Ishikawa (cell line): Measurements from ENCODE around the gene COL21A1.

Experiments used
- CEBPB ChIP-seq: IDR thresholded peaks from 2 replicates; pipeline ENCODE4 v1.6.1; 2012
- CREB1 ChIP-seq: IDR thresholded peaks from 2 replicates; pipeline ENCODE4 v1.6.1; 2012; ENCODE audit warnings: low read depth
- EGR1 ChIP-seq: IDR thresholded peaks from 2 replicates; pipeline ENCODE4 v1.6.1; 2012
- EP300 ChIP-seq: IDR thresholded peaks from 2 replicates; pipeline ENCODE4 v1.6.1; 2012; ENCODE audit warnings: borderline replicate concordance
- FOXM1 ChIP-seq: IDR thresholded peaks from 2 replicates; pipeline ENCODE4 v1.6.1; 2012; ENCODE audit warnings: low read depth, borderline replicate concordance
- MAX ChIP-seq: IDR thresholded peaks from 2 replicates; pipeline ENCODE4 v1.6.1; 2012
- NFIC ChIP-seq: IDR thresholded peaks from 2 replicates; pipeline ENCODE4 v1.6.1; 2012
- RAD21 ChIP-seq: IDR thresholded peaks from 2 replicates; pipeline ENCODE4 v1.6.1; 2012; ENCODE audit warnings: low read depth
- REST ChIP-seq: IDR thresholded peaks from 2 replicates; pipeline ENCODE4 v1.6.1; 2012; ENCODE audit warnings: low read depth, mild to moderate bottlenecking
- TAF1 ChIP-seq: IDR thresholded peaks from 2 replicates; pipeline ENCODE4 v1.6.1; 2012; ENCODE audit warnings: low read depth, mild to moderate bottlenecking
- TCF12 ChIP-seq: IDR thresholded peaks from 2 replicates; pipeline ENCODE4 v1.6.1; 2012; ENCODE audit warnings: low read depth
- TEAD4 ChIP-seq: IDR thresholded peaks from 2 replicates; pipeline ENCODE4 v1.6.1; 2012
- USF1 ChIP-seq: IDR thresholded peaks from 2 replicates; pipeline ENCODE4 v1.6.1; 2012
- YY1 ChIP-seq: IDR thresholded peaks from 2 replicates; pipeline ENCODE4 v1.6.1; 2012; ENCODE audit warnings: low read depth
- ZBTB7A ChIP-seq: IDR thresholded peaks from 2 replicates; pipeline ENCODE4 v1.6.1; 2012; ENCODE audit warnings: low read depth

The COL21A1 gene

GRCh38 chr6:56214041-56214702 is 33.2 kb downstream of the COL21A1 start:
- no peak for TF ChIP-seq MAX
- TF ChIP-seq YY1 = no peak
- no peak for TF ChIP-seq ZBTB7A
- no peak for TF ChIP-seq EP300
- no peak for TF ChIP-seq USF1
- TF ChIP-seq CEBPB = no peak
- TF ChIP-seq TCF12 = no peak
- TF ChIP-seq EGR1 = no peak
- TF ChIP-seq TAF1 = no peak
- TF ChIP-seq REST = no peak
- no peak for TF ChIP-seq CREB1
- no peak for TF ChIP-seq FOXM1
- no peak for TF ChIP-seq RAD21
- TF ChIP-seq TEAD4 = no peak
- no peak for TF ChIP-seq NFIC

GRCh38 chr6:56211724-56212123 is 35.7 kb downstream of the COL21A1 start:
- no peak for TF ChIP-seq EP300
- no peak for TF ChIP-seq TAF1
- TF ChIP-seq EGR1 = no peak
- no peak for TF ChIP-seq YY1
- TF ChIP-seq CEBPB = no peak
- TF ChIP-seq RAD21 = no peak
- TF ChIP-seq FOXM1 = no peak
- TF ChIP-seq USF1 = no peak

- TF ChIP-seq RAD21 (no peak), TEAD4 (no peak), ZBTB7A (no peak), TAF1 (no peak), YY1 (no peak), CREB1 (no peak), FOXM1 (no peak), CEBPB (no peak), MAX (no peak), EP300 (no peak), TCF12 (no peak), NFIC (no peak), USF1 (no peak)
Measured at GRCh38 chr6:56204134-56204533, 43.2 kb downstream of the COL21A1 start.

GRCh38 chr6:56199956-56200355 is 47.4 kb downstream of the COL21A1 start:
- TF ChIP-seq CEBPB (no peak), RAD21 (no peak), EP300 (no peak)

- no peak for TF ChIP-seq FOXM1
- TF ChIP-seq EGR1 = no peak
- no peak for TF ChIP-seq USF1
- no peak for TF ChIP-seq CEBPB
- TF ChIP-seq TCF12 = no peak
- TF ChIP-seq EP300 = no peak
- no peak for TF ChIP-seq TAF1
- TF ChIP-seq REST = no peak
- TF ChIP-seq CREB1 = no peak
- TF ChIP-seq MAX = no peak
- TF ChIP-seq RAD21 = no peak
- no peak for TF ChIP-seq TEAD4
- TF ChIP-seq YY1 = no peak
- no peak for TF ChIP-seq ZBTB7A
Measured at GRCh38 chr6:56193846-56194245, 53.5 kb downstream of the COL21A1 start.
